GM21360 (cell line): ENCODE measurements around the gene SLC16A14.
"Not testable (repeated sequence)": the region's sequence is repeated elsewhere in the genome, so short reads cannot be mapped to it uniquely, and the experiment has no call there.

Experiments used
- ATAC-seq: cut with Tn5 transposase; IDR thresholded peaks from one replicate; pipeline ENCODE4 v1.9.1; 2021; ENCODE audit warnings: mild to moderate bottlenecking, moderate library complexity; ENCODE audit not compliant: unreplicated experiment

SLC16A14 gene

DNA sequence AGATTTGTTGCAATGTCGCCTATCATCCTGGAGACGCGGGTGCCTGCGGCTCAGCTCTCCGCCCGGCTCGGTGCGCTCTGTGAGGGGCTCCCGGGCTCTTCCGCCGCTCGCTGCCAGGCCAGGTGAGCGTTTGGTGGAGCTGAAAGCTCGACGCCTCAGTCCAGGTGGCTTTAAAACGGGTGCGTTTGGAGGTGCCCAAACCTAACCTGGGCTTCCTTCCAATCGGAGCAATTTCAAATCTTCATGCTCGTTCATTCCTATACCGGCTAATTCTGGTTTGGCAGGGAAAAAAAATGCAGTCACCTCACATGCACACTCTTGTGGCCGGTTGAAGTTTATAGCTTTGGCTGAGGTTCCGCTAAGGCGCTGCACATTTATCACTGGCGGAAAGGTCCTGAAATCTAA is at the start of gene SLC16A14:
Gene SLC16A14, minus strand, starts transcription at position 274 of the 405 bp plus-strand sequence. CDS start 9,572 bp downstream, outside the sequence.
- ATAC-seq, result no peak

DNA sequence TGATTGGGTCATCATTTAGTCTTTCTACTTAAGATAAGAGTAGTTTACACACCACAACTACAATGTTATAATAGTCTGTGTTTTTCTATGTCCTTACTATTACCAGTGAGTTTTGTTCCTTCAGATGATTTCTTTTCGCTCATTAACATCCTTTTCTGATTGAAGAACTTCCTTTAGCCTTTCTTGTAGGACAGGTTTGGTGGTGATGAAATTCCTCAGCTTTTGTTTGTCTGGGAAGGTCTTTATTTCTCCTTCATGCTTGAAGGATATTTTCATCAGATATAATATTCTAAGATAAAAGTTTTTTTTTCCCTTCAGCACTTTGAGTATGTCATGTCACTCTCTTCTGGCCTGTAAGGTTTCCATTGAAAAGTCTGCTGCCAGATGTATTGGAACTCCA is 38.0 kb upstream of the SLC16A14 start:
- ATAC-seq, result no peak

DNA sequence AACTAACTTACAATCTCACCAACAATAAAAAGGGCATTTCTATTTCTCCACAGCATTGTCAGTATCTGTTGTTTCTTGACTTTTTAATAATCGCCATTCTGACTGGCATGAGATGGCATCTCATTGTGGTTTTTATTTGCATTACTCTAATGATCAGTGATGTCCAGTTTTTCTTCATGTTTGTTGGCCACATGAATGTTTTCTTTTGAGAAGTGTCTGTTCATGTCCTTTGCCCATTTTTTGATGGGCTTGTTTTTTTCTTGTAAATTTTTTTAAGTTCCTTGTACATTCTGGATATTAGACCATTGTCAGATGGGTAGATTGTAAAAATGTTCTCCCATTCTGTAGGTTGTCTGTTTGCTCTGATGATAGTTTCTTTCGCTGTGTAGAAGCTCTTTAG is 33.2 kb upstream of the SLC16A14 start:
- ATAC-seq, result not testable (repeated sequence)

DNA sequence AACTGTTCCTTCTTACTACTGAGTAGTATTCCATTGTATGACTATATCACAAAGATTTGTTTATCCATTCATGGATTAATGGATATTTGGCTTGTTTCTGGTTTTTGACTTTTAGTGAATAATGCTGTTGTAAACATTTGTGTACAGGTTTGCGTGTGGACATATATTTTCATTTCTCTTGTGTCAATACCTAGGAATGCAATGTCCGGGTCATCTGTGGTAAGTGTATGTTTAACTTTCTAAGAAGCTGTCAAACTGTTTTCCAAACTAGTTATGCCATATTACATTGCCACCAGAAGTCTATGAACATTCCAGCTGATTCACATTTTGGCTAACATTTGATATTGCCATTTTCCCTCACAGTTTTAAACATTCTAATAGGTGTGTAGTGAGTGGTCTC is 29.1 kb upstream of the SLC16A14 start:
- ATAC-seq, result no peak

DNA sequence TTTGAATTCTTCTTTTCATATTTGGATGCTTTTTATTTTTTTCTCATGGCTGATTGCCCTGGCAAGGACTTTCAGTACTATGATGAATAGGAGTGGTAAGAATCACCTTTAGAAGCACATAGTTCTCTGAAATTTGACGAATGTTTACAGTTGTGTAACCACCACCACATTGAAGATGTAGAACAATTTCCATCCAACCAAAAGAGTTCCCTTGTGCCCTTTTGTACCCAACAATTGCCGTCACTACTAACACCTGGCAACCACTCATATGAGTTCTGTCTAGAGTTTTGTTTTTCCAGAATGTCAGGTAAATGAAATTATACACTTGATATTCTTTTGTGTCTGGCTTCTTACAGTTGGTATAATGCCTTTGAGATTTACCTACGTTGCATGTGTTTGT is 28.7 kb upstream of the SLC16A14 start:
- no peak for ATAC-seq

DNA sequence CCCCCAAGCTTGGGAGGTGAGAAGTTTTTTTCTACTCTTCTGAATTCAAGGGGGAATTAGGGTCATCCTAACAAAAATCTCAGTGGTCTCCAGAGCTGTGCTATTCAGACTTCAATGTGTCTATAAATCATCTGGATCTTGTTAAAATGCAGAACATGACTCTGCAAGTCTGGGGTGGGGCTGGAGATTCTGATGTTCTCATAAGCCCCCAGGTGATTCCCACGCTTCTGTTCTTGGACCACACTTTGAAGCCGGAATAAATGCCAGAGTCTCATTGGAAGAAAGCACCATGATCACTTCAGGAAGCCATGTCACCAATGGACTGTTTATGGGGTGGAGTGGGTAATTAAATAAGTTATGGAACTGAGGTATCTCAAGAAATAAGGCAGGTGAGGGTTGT is 22.2 kb upstream of the SLC16A14 start:
- no peak for ATAC-seq

DNA sequence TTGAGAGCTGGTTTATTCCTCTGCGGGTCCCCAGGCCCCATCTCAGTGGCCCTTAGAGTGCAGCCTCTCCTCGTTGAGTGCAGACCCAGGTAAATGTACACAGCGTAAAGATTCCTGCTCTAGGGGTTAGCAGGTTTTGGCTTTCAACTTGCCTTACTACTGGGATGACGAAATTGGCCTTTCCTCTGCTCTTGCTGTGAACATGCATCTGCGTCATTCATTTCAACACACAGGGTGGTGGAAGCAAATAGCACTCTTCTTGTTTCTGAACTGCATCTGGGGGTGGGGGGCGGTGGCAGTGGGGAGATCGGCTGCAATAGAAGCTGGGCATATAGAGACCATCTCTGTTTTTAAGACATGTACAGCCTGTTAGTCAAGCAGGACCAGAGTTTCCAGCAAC is 16.5 kb upstream of the SLC16A14 start:
- ATAC-seq, result no peak

DNA sequence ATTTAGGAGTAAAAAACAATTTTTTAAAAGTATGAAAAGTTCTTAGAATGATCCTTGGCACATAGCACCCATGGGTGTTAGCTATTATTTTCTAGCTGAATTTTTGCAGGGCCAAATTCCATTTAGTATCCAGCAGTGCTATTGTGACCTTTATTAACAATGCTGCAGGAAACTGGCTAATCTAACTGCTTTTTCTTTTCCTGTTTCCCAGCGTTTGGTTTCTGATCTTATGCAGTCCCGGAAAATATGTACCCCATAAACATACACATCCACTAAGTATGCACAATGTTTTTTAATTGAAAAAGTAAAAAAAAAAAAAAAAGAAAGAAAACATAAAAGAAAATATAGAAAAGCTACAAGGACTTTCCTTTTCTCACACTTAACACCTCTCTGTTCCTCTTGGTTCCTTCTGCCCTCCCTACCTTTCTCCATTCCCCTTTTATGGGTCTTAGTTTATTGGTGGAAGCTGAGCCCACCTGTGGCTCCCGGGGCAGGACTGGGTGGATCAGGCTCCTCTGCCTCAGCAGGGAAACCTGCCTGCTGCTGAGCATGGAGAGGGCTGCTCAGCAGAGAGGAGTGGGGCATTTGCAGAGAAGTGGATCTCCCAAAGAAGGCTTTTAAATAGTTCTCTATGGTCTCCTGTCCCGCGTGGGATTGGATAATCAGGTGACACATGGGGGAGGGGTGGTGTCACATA is 9.3 kb upstream of the SLC16A14 start:
- no peak for ATAC-seq

GRCh38 chr2:230076819-230077218 is 8.1 kb upstream of the SLC16A14 start:
- ATAC-seq, result no peak

DNA sequence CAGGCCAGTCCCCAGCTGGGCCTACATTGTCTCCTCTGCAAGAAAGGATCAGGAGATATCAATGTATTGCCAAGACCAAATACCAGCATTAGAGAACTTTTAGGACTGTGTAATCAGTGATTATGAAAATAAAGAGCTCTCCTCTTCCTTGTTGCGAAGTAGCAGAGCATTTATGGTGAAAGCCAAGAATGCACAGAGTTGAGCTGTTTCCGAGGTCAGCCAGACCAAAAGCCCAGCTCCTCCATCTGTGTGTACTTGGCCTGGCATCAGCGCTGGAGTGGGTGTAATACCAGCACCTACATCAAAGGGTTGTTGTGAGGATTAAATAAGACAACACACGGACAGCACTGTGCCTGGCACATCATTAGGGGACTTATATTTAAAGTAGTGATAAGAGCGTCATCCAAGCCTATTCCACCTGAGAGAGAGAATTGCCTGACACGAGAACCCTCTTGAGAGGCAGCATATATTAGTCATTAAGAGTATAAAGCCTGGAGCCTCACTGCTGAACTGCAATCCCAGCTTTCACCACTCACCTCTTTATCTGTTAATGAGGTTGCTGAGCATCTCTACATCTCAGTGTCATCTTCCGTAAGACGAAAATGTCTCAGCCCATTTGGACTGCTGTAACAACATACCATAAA is 7.4 kb upstream of the SLC16A14 start:
- ATAC-seq, result no peak

DNA sequence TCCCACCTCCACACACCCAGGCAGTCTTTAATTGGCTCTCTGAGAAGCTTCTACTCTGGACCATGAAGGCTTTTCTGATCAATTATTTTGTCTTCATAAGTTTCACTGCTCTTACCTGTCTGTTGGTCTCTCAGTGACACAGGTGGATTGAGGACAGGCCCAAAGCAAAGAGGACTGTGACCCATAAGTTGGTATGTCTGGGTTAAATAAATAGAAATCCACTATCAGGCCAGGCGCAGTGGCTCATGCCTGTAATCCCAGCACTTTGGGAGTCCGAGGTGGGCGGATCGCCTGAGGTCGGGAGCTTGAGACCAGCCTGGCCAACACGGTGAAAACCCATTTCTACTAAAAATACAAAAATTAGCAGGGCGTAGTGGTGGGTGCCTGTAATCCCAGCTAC is 2.7 kb upstream of the SLC16A14 start:
- ATAC-seq, result no peak

DNA sequence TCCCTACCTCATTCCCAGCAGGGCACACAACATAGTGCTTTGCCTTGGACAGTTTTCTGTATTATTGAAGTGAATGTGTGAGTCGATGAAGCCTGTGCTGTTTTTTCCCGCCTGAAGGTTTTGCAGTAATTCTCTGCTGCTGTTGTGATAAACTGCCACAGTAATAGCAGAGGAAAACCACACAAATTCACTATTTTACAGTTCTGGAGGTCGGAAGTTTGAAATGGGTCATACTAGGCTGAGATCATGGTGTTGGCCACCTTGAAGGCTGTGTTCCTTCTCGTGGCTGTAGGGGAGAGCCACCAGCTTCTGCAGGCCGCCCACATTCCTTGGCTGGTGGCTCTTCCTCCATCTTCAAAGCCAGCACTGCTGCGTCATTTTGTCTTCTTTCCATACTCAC is 678 bp upstream of the SLC16A14 start:
- no peak for ATAC-seq

DNA sequence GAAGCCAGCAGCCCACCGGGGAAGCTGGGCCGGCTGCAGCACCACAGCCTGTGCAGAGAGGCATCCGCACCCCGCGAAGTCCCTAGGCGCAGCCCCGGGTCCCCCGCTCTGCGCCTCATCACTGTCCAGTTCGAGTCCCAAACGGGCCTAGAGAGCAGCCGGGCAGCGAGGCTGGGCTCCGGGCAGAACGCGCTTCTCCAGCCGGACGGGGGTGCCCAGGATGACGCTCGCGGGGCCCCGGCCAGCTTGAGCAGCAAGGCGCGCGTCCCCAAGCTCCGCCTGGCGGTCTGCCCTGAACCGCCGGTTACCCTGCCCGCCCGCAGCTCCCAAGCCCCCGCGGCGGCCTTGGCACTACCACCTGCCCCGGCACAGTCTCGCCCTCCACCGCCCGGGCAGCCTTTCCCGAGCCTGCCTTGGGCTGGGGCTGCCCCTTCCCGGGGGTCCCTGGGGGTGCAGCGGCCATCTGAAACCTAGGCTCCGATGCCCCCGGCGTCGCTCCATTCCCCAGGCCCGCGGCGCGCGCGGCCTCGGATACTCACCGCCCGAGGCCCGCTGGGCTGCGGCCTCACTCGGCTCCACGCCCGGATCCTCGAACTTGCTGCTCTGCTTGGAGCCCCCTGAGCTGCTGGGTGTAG is 591 bp downstream of the SLC16A14 start:
- ATAC-seq, result no peak

DNA sequence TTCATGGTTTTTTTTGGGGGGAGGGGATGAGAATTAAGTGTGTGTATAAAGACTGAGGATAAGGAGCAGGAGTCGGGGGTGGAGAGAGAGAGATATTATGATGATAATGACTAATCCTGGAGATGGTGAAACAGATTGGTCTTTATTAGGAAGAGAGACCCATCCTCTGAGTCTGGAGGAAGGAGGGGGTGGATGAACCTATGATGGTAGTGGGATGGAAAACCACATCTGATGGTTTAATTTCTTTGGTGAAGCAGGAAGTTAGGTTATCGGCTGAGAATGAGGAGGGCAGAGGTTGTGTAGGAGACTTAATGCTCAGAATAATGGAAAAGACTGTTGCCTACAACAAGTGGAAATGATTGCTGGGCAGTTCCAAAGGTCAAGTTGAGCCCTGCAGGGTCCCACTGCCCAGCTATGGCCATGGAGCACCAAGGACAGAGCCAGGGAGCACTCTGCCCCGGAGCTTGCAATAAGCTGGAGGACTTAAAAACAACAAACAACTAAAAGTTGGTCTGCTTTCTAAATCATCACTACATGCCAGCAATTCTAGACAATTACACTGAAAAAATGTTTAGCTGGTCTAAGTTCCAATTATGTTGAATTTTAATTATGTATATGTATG is 7.9 kb downstream of the SLC16A14 start:
- no peak for ATAC-seq

DNA sequence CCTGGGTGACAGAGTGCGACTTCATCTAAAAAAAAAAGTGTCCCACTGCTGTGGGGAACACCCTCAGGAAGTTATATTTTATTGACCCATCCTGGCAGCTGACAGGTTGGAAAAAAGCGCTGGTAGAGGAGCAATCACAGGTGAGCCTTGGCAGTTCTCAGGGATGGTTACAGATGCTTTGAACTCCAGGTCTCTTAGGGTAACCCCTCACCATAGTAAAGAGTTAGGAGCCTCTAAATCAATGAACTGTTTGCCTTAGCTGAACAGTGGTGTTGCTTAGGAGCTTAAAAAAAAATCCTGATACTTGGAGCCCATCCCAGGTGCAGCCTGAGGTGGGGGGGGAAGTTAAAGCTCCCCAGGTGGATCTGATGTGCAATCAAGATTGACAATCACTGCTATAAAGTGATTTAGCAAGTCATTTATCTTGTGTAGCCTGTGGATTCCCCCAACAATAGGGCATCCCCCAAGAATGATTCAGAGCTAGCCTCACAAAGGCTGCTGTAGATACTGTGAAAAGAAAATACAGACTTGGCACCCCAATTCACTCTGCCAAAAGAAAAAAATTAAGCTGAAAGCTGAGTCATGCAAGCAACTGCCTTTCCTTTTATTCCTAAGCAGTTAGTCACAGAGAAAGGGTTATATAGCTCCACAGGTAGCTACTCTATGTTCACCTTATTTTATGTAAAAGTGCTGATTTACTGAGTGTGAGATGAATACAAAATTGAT is 14.8 kb downstream of the SLC16A14 start:
- no peak for ATAC-seq

GRCh38 chr2:230052299-230052698 is 16.4 kb downstream of the SLC16A14 start:
- ATAC-seq, result no peak

DNA sequence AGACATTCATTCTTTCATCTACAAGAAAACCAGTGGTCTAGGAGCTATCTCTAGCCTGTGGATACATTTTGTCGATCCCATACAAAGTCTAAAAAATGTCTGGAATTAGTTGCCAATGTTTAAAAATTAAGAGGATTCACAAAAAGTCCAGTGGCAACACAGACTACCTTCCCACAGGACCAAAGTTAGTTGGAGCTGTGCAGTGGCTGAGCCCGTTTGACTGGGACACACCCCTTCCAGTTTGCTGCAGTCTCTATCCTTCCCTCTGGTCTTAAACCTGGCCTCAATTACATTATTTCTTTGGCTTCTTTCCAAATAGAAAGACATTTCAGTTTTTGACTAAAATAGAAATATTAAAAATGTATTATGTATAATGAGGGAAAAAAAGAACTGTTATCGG is 18.6 kb downstream of the SLC16A14 start:
- no peak for ATAC-seq

DNA sequence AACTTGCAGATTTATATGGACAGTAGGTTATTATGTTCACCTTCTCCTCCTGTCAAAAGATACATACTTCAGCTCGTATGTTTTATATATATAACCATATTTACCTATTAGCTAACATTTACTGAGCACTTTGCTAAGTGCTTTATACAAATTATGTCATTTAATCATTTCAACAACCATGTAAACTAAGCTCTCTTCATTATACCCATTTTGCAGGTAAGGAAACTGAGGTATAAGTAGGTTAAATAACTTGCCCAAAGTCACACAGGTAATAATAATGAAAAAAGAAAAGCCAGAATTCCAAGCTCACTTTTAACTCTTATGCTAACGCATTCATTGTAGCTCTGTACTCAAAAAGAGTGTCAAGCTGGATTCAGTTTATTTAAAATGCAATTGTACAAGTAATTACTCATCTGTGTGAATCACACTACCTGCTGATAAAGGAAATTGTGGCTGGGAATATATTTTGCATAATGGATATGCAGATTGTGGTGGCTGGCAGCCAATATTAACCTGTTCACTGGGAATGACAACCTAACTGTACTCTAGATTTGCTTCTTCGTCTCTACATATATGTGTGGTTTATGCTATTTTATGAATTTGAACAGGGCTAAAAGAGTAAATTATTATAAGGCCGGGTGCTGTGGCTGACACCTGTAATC is 20.6 kb downstream of the SLC16A14 start:
- ATAC-seq, result no peak

- ATAC-seq, result no peak
Observed at GRCh38 chr2:230046491-230046890, 22.2 kb downstream of the SLC16A14 start.

DNA sequence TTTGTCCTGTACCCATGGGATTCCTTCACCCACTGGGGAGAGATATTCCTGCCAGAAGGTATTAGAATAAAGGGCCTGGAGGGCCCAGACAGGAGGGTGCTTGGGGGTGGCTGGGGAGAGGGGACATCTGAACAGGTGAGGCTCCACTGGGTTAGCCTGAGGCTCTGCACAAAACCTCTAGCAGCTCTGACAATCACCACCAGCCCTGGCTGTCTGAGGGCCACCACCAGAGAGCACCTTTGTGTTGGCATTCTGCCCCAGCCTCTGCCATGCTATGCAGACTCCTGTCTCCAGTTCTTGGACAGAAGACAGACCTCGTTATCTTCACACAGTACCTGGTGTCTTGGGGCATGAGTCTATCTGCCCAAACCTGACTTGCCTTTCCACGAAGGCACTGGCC is 25.3 kb downstream of the SLC16A14 start:
- no peak for ATAC-seq

- ATAC-seq, result no peak
Observed at GRCh38 chr2:230043025-230043424, 25.7 kb downstream of the SLC16A14 start.
